ENCODE results near the gene UBE3B.

- TF ChIP-seq CTCF (IDR thresholded peaks at IDR 0.05; ENCODE audit: low read depth, low read length, poor library complexity, severe bottlenecking) (no peak), EZH2phosphoT487 (IDR thresholded peaks at IDR 0.05; ENCODE audit: borderline replicate concordance, low read length) (no peak)
Measured at GRCh38 chr12:109557200-109557599, 79.8 kb downstream of the UBE3B start.

Data from DOHH2 (cell line).